ENCODE data around the gene CSNK1A1.

Gene CSNK1A1

DNA sequence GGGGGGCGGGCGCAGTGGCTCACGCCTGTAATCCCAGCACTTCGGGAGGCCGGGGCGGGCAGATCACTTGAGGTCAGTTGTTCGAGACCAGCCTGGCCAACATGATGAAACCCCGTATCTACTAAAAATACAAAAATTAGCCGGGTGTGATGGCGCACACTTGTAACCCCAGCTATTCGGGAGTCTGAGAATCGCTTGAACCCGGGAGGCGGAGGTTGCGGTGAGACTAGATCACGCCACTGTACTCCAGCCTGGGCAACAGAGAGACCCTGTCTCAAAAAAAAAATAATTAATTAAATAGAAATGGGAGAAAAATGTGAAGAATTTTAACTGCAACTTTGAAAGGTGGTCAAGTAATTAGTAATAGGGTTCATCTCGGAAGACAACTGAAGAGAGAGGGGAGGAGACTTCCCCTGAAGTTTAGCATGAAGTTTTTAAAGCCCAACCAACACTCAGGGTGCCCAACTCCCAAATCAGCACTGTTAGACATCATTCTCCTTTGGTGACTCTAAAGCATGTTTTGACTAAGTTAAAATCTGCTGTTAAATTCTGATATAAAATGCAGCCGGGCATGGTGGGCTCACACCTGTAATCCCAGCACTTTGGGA lies 1.4 kb upstream of the CSNK1A1 start:
- TF ChIP-seq, protein P1, sequence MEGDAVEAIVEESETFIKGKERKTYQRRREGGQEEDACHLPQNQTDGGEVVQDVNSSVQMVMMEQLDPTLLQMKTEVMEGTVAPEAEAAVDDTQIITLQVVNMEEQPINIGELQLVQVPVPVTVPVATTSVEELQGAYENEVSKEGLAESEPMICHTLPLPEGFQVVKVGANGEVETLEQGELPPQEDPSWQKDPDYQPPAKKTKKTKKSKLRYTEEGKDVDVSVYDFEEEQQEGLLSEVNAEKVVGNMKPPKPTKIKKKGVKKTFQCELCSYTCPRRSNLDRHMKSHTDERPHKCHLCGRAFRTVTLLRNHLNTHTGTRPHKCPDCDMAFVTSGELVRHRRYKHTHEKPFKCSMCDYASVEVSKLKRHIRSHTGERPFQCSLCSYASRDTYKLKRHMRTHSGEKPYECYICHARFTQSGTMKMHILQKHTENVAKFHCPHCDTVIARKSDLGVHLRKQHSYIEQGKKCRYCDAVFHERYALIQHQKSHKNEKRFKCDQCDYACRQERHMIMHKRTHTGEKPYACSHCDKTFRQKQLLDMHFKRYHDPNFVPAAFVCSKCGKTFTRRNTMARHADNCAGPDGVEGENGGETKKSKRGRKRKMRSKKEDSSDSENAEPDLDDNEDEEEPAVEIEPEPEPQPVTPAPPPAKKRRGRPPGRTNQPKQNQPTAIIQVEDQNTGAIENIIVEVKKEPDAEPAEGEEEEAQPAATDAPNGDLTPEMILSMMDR (IDR thresholded peaks at IDR 0.05; ENCODE audit: insufficient read depth, low read length, poor library complexity, severe bottlenecking), result no peak
- no peak overlapping the region for H3K4me3 ChIP-seq (replicated peaks; ENCODE audit: low read depth, low read length)
- no peak for DNase-seq (ENCODE audit: extremely low read depth, insufficient read length)

DNA sequence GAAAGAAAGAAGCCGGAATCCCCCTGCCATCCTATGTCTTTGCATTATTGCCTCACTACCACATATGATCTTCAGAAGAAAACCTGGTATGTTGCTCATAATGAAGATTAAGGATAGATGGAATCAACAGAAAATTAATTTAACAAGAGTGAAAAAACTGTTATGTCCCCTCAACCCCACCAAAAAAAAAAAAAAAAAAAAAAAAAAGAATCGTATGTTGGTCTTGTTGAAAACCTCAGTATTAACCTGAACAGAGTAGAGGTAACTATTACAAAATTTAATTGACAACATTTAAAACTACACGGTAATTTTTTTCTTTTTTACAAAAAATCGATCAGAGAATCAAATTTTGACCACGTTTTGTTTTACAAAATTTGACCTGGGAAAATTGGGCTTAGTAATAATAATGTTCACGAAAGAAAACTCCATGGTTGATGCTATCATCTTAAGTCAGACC lies 827 bp upstream of the CSNK1A1 start:
- Histone ChIP-seq H3K36me3 (ENCODE audit: control insufficient read depth, insufficient read depth, low read length) (no peaks in the 10 kb centered on the region; the same call in none of the 2 replicates), H3K4me3 (replicated peaks; ENCODE audit: low read depth, low read length) (peak overlapping the region; percentile 99), H3K27me3 (replicated peaks; ENCODE audit: control insufficient read depth, insufficient read depth, low read length) (no peaks in the 10 kb centered on the region)
- DNase-seq (ENCODE audit: extremely low read depth, insufficient read length), result no peak
- TF ChIP-seq, protein P1 (IDR thresholded peaks at IDR 0.05; ENCODE audit: insufficient read depth, low read length, poor library complexity, severe bottlenecking), result no peak

More for the DNA sequence above, 1.4 kb upstream of the CSNK1A1 start:
- H3K27me3 ChIP-seq (replicated peaks; ENCODE audit: control insufficient read depth, insufficient read depth, low read length), result no peaks in the 10 kb centered on the region
- no peaks in the 10 kb centered on the region; the same call in none of the 2 replicates for H3K36me3 ChIP-seq (ENCODE audit: control insufficient read depth, insufficient read depth, low read length)

DNA sequence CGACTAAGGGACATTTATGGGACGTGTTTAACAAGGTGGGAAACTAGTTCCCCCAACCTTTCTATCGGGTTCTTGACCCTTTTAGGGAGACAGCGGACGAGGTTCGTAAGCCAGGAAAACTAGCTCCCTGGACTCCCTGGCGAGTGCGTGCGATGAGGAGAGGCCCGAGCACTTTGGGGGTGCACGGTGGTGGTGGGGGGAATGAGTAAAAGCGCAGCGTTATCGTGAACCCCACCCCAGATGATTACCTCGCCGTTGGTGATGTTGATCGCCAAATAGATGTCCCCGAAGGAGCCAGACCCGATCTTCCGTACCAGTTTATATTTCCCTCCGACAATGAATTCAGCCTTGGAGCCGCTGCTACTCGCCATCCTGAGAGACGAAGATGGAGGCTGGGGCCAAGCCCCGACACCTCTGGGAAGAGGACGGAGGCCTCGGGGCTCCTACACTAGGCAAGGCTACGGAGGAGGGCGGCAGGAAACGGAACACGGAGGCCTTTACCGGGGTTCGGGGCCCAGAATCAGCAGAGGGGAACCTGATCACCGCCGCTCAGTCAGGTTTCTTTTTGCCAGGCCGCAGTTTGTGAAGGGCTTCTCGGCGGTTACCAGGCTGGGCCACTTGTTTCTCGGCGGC lies 529 bp downstream of the CSNK1A1 start:
- Histone ChIP-seq H3K27me3 (replicated peaks; ENCODE audit: control insufficient read depth, insufficient read depth, low read length) (no peaks in the 10 kb centered on the region), H3K4me3 (replicated peaks; ENCODE audit: low read depth, low read length) (peak overlapping the region; percentile 99), H3K36me3 (ENCODE audit: control insufficient read depth, insufficient read depth, low read length) (peaks cover 3% of the 10 kb centered on the region)
- TF ChIP-seq, protein P1 (IDR thresholded peaks at IDR 0.05; ENCODE audit: insufficient read depth, low read length, poor library complexity, severe bottlenecking), result no peak
- DNase-seq (ENCODE audit: extremely low read depth, insufficient read length), result no peak

DNA sequence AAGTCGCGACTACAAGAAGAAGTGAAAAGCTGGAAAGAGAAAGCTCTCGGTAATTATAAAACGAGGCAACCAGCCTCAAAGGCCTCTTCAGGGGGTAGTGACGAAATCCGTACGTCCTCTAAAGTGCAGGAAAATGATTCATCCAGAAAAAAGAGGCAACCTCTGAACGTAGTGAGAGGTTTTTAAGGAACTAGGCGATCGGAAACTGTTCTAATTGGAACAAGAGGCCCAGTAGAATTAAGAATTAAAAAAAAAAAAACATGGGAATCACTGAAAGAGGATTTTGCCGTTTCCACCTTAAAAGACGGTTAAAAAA lies 1.0 kb downstream of the CSNK1A1 start:
- TF ChIP-seq, protein P1 (IDR thresholded peaks at IDR 0.05; ENCODE audit: insufficient read depth, low read length, poor library complexity, severe bottlenecking), result no peak
- no peaks in the 10 kb centered on the region for H3K27me3 ChIP-seq (replicated peaks; ENCODE audit: control insufficient read depth, insufficient read depth, low read length)
- no peak for DNase-seq (ENCODE audit: extremely low read depth, insufficient read length)
- peak overlapping the region; percentile 99 for H3K4me3 ChIP-seq (replicated peaks; ENCODE audit: low read depth, low read length)
- peaks cover 6% of the 10 kb centered on the region for H3K36me3 ChIP-seq (ENCODE audit: control insufficient read depth, insufficient read depth, low read length)

DNA sequence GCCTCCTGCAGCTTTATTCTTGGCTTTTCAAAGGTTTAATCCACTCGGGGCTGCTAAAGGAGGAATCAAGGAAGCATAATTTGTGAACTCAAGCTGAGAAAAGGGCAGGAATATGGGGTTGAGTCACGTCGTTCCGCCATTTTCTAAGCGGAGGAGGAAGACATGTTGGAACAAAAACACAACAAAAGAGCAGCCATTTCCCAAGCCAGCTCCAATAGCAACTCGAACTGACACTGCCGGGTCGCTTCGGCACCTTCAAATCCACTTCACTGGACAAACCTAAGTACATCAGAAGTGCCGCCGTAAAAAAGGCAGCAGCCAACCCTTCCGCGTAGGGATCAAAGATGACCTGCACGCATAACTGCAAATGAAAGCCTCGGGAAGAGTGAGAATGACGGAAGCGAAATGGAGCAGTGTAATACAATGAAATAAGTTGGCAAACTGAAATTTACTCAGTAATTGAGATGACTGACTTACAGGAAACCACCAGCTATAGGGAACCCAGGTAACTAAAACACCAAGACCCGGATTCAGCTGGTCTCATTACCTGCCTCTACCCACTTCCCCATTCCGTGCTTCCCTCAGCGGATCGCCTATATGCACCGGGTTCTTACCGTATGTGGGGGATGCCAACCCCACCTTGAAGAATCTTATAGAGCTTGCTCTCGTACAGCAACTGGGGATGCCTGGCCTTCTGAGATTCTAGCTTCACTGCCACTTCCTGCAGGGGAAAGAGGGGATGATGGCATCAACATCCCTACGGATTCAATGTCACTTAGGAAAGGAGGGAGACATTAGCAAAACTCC lies 1.6 kb downstream of the CSNK1A1 start:
- Histone ChIP-seq H3K36me3 (ENCODE audit: control insufficient read depth, insufficient read depth, low read length) (peaks cover 7% of the 10 kb centered on the region), H3K4me3 (replicated peaks; ENCODE audit: low read depth, low read length) (peak overlapping the region; percentile 99), H3K27me3 (replicated peaks; ENCODE audit: control insufficient read depth, insufficient read depth, low read length) (no peaks in the 10 kb centered on the region)
- DNase-seq (ENCODE audit: extremely low read depth, insufficient read length), result peak; percentile 47
- TF ChIP-seq, protein P1 (IDR thresholded peaks at IDR 0.05; ENCODE audit: insufficient read depth, low read length, poor library complexity, severe bottlenecking), result no peak

Data from GM06990 (cell line).